Measurements from ENCODE around the gene ARSB.
"Not testable (repeated sequence)": the region's sequence is repeated elsewhere in the genome, so short reads cannot be mapped to it uniquely, and the experiment has no call there.

The ARSB gene

DNA sequence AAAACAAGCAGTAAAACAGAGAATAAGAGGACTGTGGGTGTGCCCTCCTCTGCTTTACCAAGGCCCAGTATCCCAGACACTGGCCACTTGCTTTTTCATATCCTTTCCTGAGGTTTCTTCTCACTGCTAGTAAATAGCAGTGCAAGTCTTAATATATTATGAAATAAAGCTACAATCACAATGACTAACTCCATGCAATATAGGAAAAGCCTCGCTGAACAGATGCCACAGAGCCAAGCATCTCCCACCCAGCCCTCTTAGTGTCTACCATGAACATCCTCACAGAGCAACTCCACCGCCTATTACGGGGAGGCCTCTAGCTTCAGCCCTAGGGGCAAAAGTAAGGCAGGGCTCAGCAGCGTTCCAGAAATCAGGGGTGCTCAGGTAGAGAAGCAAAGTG, 205.8 kb downstream of the ARSB start:
- Histone ChIP-seq H3K9ac (ENCODE audit: low read depth, low read length) (no peak overlapping the region), H3K4me1 (ENCODE audit: insufficient read depth, low read length) (0 out of 2 replicates have a peak, but pooled peaks cover 4% of the 10 kb centered on the region), H3K36me3 (ENCODE audit: insufficient read depth, low read length) (no peaks in the 10 kb centered on the region), H3K9me3 (ENCODE audit: control insufficient read depth, insufficient read depth, low read length) (no peaks in the 10 kb centered on the region)

DNA sequence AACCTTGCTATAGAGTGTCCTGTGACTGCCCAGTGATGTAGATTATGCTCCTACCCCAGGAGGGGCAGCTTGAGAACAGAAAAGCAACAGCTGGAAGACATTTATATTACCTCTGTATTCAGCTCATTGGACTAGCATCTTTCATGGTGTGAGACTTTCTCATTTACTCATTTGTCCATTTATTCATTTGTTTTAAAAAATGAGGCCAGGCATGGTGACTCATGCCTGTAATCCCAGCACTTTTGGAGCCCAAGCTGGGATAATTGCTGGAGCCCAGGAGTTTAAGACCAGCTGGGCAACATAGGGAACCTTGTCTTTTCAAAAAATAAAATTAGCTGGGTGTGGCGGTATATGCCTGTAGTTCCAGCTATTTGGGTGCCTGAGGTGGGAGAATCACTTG, 206.6 kb downstream of the ARSB start:
- Histone ChIP-seq H3K9ac (ENCODE audit: low read depth, low read length) (no peak overlapping the region), H3K4me1 (ENCODE audit: insufficient read depth, low read length) (0 out of 2 replicates have a peak, but pooled peaks cover 4% of the 10 kb centered on the region), H3K36me3 (ENCODE audit: insufficient read depth, low read length) (no peaks in the 10 kb centered on the region), H3K9me3 (ENCODE audit: control insufficient read depth, insufficient read depth, low read length) (no peaks in the 10 kb centered on the region)

DNA sequence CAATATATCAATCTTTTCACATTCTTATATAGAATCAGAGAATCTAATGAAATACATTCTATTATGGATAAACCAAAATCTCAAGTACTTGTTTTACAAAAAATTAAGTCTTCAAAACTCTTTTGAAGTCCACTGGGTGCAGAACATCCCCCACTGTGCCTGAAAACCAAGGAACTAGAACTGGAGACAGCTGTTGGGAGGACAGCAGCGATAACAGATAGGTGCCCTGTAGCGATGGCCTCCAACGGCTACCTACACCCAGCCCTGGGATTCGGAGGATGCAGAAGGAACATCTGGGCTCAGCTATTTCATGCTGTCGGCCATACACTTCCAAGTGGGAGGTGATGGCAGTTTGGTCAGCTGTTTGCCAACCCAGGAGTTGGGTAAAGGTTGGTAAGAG, 207.2 kb downstream of the ARSB start:
- Histone ChIP-seq H3K9ac (ENCODE audit: low read depth, low read length) (no peak overlapping the region), H3K36me3 (ENCODE audit: insufficient read depth, low read length) (no peaks in the 10 kb centered on the region), H3K9me3 (ENCODE audit: control insufficient read depth, insufficient read depth, low read length) (no peaks in the 10 kb centered on the region), H3K4me1 (ENCODE audit: insufficient read depth, low read length) (0 out of 2 replicates have a peak, but pooled peaks cover 4% of the 10 kb centered on the region)

DNA sequence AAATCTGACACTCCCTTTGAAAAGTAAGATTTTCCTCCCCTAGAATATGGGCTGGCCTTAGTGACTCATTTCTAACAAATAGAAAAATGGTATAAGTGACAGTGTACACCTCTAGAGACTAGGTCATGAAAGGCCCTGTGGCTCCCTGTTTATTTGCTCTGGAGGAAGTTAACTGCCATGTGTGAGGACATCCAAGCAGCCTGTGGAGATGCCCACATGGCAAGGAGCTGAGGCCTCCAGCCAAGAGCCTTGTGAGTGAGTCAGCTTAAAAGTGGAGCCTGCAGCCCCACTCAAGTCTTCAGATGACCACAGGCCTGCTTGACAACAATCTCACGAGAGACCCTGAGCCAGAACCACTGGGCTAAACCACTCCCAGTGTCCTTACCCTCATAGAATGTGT, 208.5 kb downstream of the ARSB start:
- Histone ChIP-seq H3K9ac (ENCODE audit: low read depth, low read length) (no peak overlapping the region), H3K9me3 (ENCODE audit: control insufficient read depth, insufficient read depth, low read length) (no peaks in the 10 kb centered on the region), H3K36me3 (ENCODE audit: insufficient read depth, low read length) (no peaks in the 10 kb centered on the region), H3K4me1 (ENCODE audit: insufficient read depth, low read length) (peaks cover 4% of the 10 kb centered on the region; the same call in 1 of the 2 replicates)

DNA sequence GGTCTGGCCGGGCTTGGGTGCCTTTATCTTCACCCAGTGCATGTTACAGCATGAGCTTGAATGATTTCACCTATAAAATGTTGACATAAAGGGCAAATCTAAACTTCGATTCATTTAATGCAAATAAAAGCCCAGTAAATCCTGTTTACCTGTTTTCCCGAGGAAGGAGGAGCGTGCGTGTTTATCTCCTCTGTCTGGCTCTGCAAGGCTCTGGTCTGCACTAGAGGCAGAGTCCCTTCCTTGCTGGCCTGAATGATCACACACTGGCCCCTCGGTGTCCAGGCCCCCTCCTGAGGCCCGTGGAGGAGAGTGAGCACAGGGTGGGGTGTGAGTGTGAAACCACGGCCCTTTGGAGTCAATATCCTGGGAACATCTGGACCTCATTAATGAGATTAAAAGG, 211.5 kb downstream of the ARSB start:
- H3K4me1 ChIP-seq (ENCODE audit: insufficient read depth, low read length) = peaks cover 4% of the 10 kb centered on the region
- H3K36me3 ChIP-seq (ENCODE audit: insufficient read depth, low read length) = no peaks in the 10 kb centered on the region
- H3K9me3 ChIP-seq (ENCODE audit: control insufficient read depth, insufficient read depth, low read length) = no peaks in the 10 kb centered on the region
- H3K9ac ChIP-seq (ENCODE audit: low read depth, low read length) = no peak overlapping the region

DNA sequence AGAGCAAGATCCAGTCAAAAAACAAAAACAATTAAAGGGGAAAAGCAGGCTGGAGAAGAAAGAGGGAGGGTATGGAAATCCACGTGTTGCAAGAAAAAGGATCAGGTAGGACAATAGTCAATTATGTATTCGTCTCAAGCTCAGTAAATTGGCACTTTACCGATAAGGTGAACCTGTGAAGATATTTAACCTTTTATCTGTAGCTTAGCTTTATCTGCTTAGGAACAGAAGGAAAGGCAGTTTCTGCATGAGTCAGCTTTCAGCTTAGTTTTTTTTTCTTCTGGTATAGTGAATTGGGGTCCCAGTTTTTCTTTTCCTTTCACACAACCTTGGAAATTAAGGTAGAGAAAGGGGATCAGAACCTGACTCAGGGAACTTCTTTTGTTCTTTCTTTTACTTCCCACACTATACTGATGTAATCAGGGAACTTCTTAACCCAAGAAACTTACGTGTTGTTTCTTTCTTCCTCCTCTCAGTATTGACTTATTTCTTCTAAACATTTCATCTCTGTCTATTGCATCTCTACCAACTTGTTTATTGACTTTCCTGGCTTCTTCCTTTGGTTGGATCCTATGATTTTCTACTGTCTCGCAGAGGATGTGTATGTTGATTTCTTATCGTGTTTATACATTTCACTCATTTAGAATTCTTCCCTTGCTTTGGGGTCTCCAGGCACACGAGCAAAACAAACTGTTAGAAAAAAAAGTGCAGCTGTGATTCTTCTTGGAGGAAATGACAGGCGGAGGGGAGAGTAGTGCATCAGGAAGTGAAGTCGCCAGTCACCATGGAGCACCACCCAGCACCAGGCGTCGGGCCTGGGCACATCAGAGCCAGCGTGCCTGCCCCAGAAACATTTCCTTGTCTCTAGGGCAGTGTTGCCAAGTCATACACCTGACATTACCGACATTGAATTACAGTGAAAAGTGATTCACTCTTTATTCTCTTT, 213.6 kb downstream of the ARSB start:
- H3K36me3 ChIP-seq (ENCODE audit: insufficient read depth, low read length) = no peaks in the 10 kb centered on the region
- H3K9me3 ChIP-seq (ENCODE audit: control insufficient read depth, insufficient read depth, low read length) = no peaks in the 10 kb centered on the region
- H3K9ac ChIP-seq (ENCODE audit: low read depth, low read length) = no peak overlapping the region
- peaks cover 4% of the 10 kb centered on the region for H3K4me1 ChIP-seq (ENCODE audit: insufficient read depth, low read length)

DNA sequence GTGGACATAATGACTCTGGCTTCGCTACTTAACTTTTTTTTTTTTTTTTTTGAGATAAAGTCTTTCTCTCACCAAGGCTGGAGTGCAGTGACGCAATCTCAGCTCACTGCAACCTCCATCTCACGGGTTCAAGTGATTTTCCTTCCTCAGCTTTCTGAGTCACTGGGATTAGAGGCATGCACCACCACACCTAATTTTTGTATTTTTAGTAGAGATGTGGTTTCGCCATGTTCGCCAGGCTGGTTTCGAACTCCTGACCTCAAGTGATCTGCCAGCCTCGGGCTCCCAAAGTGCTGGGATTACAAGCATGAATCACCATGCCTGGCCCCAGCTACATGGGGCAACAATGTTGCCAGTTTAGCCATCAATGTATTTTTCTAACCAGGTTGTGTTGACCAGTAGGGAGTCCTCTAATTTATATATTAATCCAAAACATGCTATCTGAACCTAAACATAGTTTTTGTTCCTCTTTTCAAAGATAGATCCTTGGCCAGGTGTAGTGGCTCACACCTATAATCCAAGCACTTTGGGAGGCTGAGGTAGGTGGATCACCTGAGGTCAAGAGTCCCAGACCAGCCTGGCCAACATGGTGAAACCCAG, 216.2 kb downstream of the ARSB start:
- H3K9ac ChIP-seq (ENCODE audit: low read depth, low read length) = no peak overlapping the region
- no peaks in the 10 kb centered on the region for H3K9me3 ChIP-seq (ENCODE audit: control insufficient read depth, insufficient read depth, low read length)
- H3K36me3 ChIP-seq (ENCODE audit: insufficient read depth, low read length) = no peaks in the 10 kb centered on the region
- peaks cover 4% of the 10 kb centered on the region for H3K4me1 ChIP-seq (ENCODE audit: insufficient read depth, low read length)

DNA sequence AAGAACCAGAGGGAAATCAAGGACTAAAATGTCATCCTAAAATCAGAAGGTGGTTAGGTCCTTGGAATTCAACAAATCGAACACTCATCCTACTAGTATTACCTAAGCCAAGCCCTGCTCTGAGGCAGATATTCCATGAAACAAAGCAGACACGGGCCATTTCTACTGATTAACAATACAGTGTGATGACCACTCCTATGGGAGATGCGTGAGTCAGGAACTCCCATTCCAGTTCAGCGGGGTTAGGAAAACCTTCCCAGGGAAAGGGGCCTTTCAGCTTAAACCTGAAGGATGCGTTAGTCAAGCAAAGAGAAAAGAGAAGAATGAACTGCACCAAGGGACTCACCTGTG, 218.7 kb downstream of the ARSB start:
- Histone ChIP-seq H3K9me3 (ENCODE audit: control insufficient read depth, insufficient read depth, low read length) (no peaks in the 10 kb centered on the region), H3K36me3 (ENCODE audit: insufficient read depth, low read length) (no peaks in the 10 kb centered on the region), H3K4me1 (ENCODE audit: insufficient read depth, low read length) (peaks cover 3% of the 10 kb centered on the region; the same call in 1 of the 2 replicates), H3K9ac (ENCODE audit: low read depth, low read length) (no peak overlapping the region)

DNA sequence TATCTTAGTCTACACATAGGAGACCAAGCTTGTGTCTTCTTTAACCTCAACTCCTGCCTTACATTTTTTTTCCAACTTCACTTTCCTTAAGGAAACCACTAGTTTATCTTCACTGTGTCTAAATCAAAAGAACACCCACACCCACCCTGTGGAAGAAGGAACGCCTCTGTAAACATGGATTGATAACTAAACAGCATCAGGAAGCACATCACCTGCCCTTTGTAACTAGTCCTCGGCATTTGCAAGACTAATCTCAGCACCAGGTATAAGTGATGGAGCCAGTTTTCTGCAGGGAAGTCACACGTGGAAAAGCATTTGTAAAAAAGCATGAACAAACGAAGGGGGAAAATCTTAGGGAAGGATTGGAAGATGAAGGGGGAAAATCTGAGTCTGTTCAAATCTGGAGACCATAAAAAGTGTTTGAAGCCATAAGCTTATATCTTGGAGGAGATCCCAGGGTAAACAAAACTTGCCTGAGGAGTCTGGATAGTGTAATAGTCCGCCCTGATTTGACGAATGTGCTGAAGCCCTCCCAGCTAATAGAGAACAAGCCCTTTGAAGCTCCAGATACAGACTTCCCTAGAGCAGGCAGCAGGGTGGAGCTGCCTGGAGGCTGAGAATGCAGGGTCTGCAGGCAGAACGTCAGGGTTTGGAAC, 219.2 kb downstream of the ARSB start:
- Histone ChIP-seq H3K9me3 (ENCODE audit: control insufficient read depth, insufficient read depth, low read length) (no peaks in the 10 kb centered on the region), H3K4me1 (ENCODE audit: insufficient read depth, low read length) (no peaks in the 10 kb centered on the region)

DNA sequence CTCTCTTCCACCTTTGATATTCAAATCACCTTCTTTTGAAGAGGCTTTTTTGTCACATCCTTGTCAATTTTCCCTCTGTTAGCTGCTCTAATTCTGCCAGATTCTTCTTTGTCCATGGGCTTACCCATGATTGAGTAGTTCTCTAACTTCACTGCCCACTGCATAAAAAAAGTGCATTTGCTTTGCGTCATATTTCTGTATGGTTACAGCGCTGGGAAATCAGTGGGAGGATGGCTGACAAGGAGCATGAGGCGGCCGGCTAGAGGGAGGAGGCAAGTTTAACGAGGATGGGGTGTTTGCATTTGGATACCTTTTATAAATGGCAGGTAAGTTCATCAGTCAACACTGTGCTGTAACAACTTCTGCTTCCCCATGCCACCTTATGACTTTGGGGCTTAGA, 220.0 kb downstream of the ARSB start:
- Histone ChIP-seq H3K4me1 (ENCODE audit: insufficient read depth, low read length) (no peaks in the 10 kb centered on the region), H3K9me3 (ENCODE audit: control insufficient read depth, insufficient read depth, low read length) (no peaks in the 10 kb centered on the region), H3K36me3 (ENCODE audit: insufficient read depth, low read length) (no peaks in the 10 kb centered on the region), H3K9ac (ENCODE audit: low read depth, low read length) (no peak overlapping the region)

More for the DNA sequence above, 219.2 kb downstream of the ARSB start:
- Histone ChIP-seq H3K9ac (ENCODE audit: low read depth, low read length) (no peak overlapping the region), H3K36me3 (ENCODE audit: insufficient read depth, low read length) (no peaks in the 10 kb centered on the region)

DNA sequence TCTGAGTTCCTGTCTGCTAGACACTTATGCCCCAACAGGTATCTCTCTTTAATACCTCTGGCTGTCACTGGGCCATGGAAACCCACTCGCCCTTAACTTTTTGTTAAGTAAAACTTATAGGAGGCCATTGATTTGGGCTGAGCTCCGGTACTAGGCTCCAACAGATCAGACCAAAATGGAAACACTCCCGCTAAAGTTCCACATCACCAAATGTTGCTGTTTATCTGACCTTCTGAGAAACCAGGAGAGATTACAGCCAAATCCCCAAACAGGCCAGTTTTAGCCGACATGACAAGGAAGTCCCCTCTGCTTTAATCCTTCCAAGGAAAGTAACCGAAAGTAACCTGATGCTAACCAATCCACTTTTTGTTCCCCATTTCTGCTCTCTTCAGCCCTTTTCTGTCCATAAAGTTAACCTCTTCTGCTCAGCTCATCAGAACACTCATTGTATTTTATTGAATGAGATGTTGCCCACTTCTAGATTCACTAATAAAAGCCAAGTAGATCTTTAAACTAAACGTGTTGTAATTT, 221.4 kb downstream of the ARSB start:
- no peaks in the 10 kb centered on the region for H3K9me3 ChIP-seq (ENCODE audit: control insufficient read depth, insufficient read depth, low read length)
- H3K36me3 ChIP-seq (ENCODE audit: insufficient read depth, low read length) = no peaks in the 10 kb centered on the region
- no peak overlapping the region for H3K9ac ChIP-seq (ENCODE audit: low read depth, low read length)
- H3K4me1 ChIP-seq (ENCODE audit: insufficient read depth, low read length) = no peaks in the 10 kb centered on the region

DNA sequence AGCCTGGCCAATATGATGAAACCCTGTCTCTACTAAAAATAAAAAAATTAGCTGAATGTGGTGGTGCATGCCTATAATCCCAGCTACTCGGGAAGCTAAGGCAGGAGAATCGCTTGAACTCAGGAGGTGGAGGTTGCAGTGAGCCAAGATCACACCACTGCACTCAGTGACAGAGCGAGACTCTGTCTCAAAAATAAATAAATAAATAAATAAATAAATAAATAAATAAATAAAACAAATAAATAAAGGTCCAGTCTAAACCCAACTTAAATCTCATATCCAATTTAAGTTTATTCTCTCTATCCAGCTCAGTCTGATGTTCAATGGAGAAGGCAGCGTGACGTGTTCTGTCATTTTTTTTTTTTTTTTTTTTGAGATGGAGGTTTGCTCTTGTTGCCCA, 222.4 kb downstream of the ARSB start:
- H3K36me3 ChIP-seq (ENCODE audit: insufficient read depth, low read length); H3K9ac ChIP-seq (ENCODE audit: low read depth, low read length); H3K9me3 ChIP-seq (ENCODE audit: control insufficient read depth, insufficient read depth, low read length); H3K4me1 ChIP-seq (ENCODE audit: insufficient read depth, low read length): not testable (repeated sequence)

DNA sequence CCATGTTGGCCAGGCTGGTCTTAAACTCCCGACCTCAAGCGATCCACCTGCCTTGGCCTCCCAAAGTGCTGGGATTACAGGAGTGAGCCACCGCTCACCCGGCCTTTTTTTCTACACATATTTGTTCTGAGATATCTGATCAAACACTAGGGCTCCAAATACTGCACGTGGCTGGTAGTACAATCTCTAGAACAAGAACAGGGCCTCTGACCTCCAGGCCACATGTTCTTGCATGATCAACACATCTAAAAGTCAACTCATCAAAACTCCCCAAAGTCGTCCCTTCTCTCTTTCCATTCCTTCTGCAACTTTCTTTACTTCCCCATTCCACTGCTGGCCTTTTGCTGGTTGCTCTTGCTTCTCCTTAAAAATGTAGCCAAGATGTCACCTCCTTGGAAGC, 223.3 kb downstream of the ARSB start:
- Histone ChIP-seq H3K9ac (ENCODE audit: low read depth, low read length) (no peak overlapping the region), H3K9me3 (ENCODE audit: control insufficient read depth, insufficient read depth, low read length) (no peaks in the 10 kb centered on the region), H3K36me3 (ENCODE audit: insufficient read depth, low read length) (no peaks in the 10 kb centered on the region), H3K4me1 (ENCODE audit: insufficient read depth, low read length) (no peaks in the 10 kb centered on the region)

DNA sequence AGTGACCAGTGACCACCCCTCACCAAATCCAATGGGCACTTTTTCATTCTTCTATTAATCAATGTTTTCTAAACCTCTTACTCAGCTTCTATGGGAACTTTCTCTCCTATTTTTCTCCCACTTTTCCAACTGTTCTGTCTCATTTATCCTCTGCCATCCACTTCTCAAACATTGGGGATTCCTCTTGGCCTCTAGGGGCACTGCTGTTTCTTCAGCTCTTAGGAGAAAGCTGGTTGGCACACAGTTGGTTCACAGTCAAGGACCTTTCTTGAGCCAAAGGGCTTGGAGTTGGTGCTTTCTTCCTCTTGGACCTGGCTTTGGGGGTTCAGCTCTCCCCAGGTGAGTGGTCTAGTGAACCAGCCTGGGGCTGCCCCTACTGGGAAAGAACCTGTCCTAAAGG, 224.3 kb downstream of the ARSB start:
- no peaks in the 10 kb centered on the region for H3K9me3 ChIP-seq (ENCODE audit: control insufficient read depth, insufficient read depth, low read length)
- no peak overlapping the region for H3K9ac ChIP-seq (ENCODE audit: low read depth, low read length)
- no peaks in the 10 kb centered on the region for H3K4me1 ChIP-seq (ENCODE audit: insufficient read depth, low read length)
- no peaks in the 10 kb centered on the region for H3K36me3 ChIP-seq (ENCODE audit: insufficient read depth, low read length)
